GM15510 (cell line): Measurements from ENCODE around the gene ARHGAP45.

Experiments used
- POLR2A ChIP-seq: IDR thresholded peaks from 3 replicates; pipeline ENCODE4 v1.6.1; 2011; ENCODE audit warnings: borderline replicate concordance; ENCODE audit not compliant: insufficient read length; ENCODE audit errors: extremely low read depth

ARHGAP45 gene, protein sequence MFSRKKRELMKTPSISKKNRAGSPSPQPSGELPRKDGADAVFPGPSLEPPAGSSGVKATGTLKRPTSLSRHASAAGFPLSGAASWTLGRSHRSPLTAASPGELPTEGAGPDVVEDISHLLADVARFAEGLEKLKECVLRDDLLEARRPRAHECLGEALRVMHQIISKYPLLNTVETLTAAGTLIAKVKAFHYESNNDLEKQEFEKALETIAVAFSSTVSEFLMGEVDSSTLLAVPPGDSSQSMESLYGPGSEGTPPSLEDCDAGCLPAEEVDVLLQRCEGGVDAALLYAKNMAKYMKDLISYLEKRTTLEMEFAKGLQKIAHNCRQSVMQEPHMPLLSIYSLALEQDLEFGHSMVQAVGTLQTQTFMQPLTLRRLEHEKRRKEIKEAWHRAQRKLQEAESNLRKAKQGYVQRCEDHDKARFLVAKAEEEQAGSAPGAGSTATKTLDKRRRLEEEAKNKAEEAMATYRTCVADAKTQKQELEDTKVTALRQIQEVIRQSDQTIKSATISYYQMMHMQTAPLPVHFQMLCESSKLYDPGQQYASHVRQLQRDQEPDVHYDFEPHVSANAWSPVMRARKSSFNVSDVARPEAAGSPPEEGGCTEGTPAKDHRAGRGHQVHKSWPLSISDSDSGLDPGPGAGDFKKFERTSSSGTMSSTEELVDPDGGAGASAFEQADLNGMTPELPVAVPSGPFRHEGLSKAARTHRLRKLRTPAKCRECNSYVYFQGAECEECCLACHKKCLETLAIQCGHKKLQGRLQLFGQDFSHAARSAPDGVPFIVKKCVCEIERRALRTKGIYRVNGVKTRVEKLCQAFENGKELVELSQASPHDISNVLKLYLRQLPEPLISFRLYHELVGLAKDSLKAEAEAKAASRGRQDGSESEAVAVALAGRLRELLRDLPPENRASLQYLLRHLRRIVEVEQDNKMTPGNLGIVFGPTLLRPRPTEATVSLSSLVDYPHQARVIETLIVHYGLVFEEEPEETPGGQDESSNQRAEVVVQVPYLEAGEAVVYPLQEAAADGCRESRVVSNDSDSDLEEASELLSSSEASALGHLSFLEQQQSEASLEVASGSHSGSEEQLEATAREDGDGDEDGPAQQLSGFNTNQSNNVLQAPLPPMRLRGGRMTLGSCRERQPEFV

GRCh38 chr19:1066748-1067340 is at the start of gene ARHGAP45:
Gene ARHGAP45 (plus strand): TSS chr19:1067167. CDS start chr19:1067406, 239 bp downstream.
- TF ChIP-seq POLR2A, result peak; percentile 51

- no peak for TF ChIP-seq POLR2A
Observed at GRCh38 chr19:1017906-1018305, 49.1 kb upstream of the ARHGAP45 start.

DNA sequence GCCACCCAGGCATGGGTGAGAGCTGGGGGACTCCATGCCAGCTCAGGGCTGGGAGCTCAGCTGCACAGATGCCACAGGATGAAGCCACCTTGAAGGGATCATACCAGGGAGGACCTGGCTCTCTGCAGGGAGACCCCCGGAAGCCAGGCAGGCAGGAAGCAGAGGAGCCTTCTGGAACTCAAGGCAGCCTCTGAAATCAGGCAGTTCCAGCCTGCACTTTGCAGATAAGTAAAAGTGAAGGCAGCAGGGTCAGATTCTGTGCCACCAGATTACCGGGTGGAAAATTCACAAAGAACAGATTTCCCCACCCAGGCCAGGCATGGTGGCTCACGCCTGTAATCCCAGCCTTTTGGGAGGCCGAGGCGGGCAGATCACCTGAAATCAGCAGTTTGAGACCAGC is 48.6 kb upstream of the ARHGAP45 start:
- TF ChIP-seq POLR2A, result no peak

DNA sequence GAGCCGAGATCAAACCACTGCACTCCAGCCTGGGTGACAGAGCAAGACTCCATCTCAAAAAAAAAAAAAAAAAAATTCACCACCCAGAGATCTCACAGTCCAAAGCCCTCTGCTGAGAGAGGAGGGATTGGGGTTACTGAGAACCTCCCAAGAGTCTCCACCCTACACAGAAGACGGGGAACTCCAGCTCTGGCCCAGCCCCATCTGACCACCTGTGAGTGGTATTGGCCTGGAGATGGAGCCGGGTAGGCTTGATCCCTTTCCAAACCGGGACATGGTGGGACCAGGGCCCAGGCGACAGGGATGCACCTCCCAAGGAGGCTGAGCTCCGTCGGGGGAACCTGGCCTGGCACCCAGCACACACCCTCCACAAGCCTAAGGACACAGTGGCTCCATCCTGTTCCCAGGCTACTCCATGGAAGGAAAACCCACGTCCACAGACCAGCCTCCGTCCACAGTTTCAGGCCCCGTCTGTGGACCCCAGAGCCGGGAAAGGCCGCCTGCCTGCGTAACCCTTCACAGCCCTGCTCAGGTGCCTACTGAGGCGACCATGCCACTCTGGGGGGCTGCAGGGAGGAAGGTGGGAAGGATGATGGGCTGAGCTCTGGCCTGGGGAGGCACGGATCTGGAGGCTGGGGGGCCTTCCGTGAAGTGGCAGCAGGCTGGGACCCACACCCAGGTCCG is 47.9 kb upstream of the ARHGAP45 start:
- no peak for TF ChIP-seq POLR2A

DNA sequence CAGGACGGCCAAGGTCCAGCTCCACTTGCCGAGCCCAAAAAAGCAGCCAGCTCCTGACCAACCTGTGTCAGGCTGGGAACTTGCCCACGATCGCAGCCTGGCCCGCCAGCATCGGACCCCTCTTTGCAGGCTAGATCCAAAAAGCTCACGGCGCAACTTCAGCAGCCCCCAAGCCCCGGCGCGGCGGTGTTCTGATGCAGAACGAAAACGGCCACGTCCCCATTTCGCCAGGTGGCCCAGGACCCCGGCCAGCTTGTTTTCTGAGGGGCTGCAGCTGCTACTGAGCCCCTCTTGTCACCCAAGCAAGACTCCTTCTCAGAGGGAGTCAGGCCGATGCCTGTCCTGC is 47.4 kb upstream of the ARHGAP45 start:
- TF ChIP-seq POLR2A, result no peak

DNA sequence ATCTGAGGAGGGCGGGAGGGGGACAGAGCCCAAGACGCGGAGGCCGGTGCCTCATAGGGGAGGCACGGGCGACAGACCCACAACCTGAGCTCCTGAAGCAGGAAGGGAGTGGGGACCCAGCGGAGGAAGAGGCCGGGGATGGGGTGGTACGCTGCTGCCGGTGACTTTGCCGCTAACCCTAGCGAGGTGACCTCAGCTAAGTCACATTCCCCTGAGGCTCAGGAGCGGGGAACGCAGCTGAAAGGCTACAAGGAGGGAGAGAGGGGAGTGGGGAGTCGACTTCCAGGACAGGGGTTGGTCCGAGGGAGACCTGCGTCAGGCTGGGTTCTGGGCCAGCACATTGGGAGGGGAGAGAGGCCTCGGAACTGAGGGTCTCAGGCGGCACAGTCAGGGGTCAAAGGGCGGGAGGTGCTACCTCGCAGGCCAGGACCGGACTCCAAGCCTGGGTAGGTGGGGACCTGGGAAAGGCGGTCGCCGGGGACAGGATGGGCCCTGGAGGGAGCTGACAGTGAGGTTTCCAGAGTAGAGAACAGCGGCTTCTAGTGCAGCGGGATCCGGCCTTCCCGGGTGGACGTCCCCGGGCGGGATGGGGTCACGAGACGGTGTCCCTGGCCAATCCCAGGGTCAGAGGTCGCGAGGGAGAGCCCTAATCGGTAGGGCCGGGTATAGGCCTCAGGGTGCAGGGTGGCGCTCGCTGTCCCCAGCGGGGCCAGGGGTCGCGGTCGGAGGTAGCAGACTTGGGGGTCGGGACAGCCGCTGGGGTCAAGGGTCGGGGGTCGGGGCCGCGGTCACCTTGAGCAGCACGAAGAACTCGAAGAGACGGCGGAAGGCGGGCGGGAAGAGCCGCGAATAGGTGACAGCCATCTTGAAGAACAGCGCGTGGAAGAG is 46.7 kb upstream of the ARHGAP45 start:
- TF ChIP-seq POLR2A, result no peak

DNA sequence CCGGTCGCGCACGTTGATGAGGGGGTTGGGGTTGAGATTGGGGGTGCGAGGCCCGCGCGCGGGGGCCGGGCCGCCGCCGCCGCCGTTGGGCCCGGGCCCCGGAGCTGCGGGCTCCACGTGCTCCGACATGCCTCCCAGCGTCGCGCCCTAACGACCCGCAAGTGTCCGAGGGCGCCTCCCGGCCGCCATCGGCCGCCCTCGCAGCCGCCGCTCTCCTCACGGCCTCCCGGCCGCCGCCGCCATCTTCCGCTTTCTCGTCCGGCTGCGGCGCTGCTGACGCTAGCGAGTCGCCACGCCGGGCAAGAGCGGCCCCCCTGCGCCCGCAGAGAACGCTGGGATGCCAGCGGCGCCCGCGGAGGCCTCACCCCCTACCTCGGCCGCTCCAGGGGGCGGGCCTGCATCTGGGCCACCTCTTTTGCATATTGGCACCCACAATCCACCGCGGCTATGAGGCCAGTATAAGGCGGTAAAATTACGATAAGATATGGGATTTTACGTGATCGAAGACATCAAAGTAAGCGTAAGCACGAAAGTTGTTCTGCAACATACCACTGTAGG is 46.0 kb upstream of the ARHGAP45 start, which contains the start of gene TMEM259:
Gene TMEM259 (minus strand): TSS at position 256 of the 558 bp plus-strand sequence. CDS start 127 bp downstream, at position 129.
- peak; percentile 86 for TF ChIP-seq POLR2A

DNA sequence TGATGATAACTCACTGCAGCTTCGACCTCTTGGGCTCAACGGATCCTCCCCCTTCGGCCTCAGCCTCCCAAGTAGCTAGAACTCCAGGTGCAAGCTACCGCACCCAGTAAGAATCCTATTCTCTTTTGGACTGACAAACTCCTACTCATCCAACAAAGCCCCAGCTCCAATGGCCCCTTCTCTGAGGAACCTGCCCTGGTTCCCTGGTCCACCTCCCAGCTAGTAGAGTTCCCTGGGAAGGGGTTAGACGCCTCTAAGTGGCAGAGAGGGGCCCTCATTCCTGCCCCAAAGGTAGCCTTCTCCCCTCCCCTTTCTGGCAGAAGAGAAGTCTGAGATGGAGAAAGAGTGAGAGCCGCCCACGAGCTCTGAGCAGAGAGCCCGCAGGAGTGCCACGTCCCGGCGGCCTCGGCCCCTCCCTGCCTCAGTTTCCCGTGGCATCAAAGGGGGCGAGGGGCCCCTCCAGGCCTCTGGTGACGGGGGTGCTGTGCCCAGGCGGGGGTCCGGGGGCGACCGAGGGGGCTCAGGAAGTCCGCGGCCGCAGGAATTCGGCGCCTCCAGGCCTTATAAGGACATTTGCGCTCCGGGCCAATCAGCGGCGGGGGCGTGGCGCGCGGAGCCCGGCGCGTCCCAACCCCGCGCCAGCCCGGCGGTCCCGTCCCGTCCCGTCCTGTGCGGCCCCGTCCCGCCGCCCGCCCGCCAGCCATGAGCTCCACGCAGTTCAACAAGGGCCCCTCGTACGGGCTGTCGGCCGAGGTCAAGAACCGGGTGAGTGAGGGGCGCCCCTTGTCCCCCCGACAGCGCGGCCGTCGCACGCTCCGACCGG is 40.8 kb upstream of the ARHGAP45 start, which contains the start of gene CNN2:
Gene CNN2 (plus strand): TSS at position 649 of the 823 bp plus-strand sequence. CDS start 54 bp downstream, at position 703.
- peak; percentile 88 for TF ChIP-seq POLR2A

DNA sequence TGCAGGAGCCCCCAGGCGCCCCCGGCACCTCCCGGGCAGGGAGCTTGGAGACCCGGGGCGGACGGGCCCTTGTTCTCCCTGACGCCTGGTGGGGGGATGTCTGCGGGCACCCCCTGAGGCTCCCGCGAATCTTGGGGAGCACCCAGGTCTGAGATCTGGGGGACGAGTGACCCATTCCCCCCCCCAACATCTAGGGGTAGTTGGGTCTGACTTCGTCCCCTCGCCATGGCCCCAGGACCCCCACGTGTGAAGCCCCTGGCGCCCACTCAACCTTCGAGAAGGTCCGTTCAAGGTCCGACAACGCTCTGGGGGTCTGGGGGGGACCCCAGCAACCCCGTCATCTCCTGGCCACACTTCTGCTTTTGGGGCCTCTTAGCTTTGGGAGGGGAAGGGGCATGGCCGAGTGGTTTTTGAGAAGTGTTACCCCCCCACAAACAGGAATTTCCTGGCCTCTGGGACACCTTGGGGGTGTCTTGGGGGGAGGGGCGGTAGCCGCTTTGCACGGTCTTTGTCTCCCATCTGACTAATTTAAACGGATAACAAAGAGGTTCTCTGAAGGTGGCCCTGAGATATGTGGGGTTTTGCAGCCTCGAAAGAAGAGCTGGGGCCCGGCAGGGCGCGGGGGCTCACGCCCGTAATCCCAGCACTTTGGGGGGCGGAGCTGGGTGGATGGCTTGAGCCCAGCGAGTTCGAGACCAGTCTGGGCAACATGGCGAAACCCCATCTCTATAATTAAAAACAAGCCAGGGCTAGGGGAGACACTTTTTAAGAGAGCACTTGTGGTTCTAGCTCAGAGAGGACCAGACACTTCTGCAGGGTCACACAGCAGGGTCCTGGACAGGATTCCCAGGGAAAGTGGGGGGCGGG is 40.0 kb upstream of the ARHGAP45 start:
- no peak for TF ChIP-seq POLR2A

DNA sequence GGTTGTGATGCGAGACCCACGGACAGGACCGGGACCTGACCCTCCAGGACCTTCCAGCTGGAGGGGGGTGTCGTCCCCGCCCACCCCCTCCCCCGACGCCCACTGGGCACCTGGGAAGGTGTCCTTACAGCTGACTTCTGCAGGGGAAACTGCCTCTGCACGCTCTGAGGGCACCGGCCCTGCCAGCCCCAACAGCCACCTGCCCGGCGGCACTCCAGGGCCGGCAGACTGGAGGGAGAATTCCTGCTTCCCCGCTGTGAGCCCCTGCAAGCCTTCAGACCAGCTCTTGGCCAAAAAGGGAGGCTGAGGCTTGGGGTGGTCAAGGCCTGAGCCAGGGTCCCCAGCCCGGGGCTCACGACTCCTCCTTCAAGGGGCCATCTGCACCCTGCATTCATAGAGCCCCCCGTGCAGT is 39.3 kb upstream of the ARHGAP45 start:
- TF ChIP-seq POLR2A, result no peak
